ENCODE measurements around the gene HAO2.

DNA sequence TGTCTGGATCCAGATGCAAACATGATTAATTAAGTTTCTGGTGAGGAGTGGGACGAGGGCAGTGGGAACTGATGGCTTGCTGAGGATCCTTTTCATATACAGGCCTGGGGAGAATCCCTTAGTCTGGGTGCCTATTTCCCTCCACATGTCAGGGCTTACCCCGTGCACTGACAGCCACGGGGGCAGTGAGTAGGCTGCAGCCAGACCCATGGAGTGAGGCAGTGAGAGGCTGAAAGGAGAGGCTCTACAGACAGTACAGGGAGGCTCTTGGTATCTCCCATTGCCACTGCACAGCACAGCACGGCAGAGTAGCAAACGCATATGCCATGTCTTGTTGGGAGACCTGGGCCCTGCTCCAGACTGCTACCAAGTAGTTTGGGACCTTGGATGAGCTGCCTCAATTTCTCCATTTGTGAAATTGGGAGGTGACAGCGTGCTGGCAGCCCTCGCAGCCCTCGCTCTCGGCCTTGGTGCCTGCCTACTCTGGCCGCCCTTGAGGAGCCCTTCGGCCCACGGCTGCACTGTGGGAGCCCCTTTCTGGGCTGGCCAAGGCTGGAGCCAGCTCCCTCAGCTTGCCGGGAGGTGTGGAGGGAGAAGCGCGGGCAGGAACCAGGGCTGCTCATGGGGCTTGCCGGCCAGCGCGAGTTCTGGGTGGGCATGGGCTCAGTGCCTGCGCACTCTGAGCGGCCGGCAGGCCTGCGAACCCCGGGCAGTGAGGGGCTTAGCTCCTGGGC lies 35.3 kb upstream of the HAO2 start:
- TF ChIP-seq, protein P1, sequence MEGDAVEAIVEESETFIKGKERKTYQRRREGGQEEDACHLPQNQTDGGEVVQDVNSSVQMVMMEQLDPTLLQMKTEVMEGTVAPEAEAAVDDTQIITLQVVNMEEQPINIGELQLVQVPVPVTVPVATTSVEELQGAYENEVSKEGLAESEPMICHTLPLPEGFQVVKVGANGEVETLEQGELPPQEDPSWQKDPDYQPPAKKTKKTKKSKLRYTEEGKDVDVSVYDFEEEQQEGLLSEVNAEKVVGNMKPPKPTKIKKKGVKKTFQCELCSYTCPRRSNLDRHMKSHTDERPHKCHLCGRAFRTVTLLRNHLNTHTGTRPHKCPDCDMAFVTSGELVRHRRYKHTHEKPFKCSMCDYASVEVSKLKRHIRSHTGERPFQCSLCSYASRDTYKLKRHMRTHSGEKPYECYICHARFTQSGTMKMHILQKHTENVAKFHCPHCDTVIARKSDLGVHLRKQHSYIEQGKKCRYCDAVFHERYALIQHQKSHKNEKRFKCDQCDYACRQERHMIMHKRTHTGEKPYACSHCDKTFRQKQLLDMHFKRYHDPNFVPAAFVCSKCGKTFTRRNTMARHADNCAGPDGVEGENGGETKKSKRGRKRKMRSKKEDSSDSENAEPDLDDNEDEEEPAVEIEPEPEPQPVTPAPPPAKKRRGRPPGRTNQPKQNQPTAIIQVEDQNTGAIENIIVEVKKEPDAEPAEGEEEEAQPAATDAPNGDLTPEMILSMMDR (IDR thresholded peaks at IDR 0.05; ENCODE audit: insufficient read depth, low read depth, low read length) = no peak
- no peak for TF ChIP-seq EZH2 (IDR thresholded peaks at IDR 0.05; ENCODE audit: insufficient read depth, low read length)
